GM19025 (cell line): ENCODE data around the gene SKA2.
A peak's percentile ranks its signal among the peaks of the same experiment; 100 is the strongest.
"Not testable (repeated sequence)": the region's sequence is repeated elsewhere in the genome, so short reads cannot be mapped to it uniquely, and the experiment has no call there.

Experiments used
- ATAC-seq: cut with Tn5 transposase; IDR thresholded peaks from one replicate; pipeline ENCODE4 v1.9.1; 2021; ENCODE audit warnings: mild to moderate bottlenecking, low read depth, moderate library complexity; ENCODE audit not compliant: unreplicated experiment

The SKA2 gene

GRCh38 chr17:59154721-59155438 is at the start of gene SKA2:
SKA2 (minus strand) TSS chr17:59155186; CDS start chr17:59155163, 23 bp downstream.
- peak; percentile 78 for ATAC-seq

GRCh38 chr17:59202320-59202719 is 47.3 kb upstream of the SKA2 start:
- ATAC-seq, result no peak

- ATAC-seq, result no peak
Observed at GRCh38 chr17:59199398-59199797, 44.4 kb upstream of the SKA2 start.

GRCh38 chr17:59193336-59193862 is 38.4 kb upstream of the SKA2 start:
- ATAC-seq, result no peak

- no peak for ATAC-seq
Observed at GRCh38 chr17:59190806-59191205, 35.8 kb upstream of the SKA2 start.

GRCh38 chr17:59186850-59187249 is 31.9 kb upstream of the SKA2 start:
- no peak for ATAC-seq

- ATAC-seq, result no peak
Observed at GRCh38 chr17:59185997-59186396, 31.0 kb upstream of the SKA2 start.

GRCh38 chr17:59181481-59181880 is 26.5 kb upstream of the SKA2 start:
- ATAC-seq, result no peak

- ATAC-seq, result no peak
Observed at GRCh38 chr17:59180626-59181025, 25.6 kb upstream of the SKA2 start.

GRCh38 chr17:59179601-59180000 is 24.6 kb upstream of the SKA2 start:
- ATAC-seq, result not testable (repeated sequence)

GRCh38 chr17:59178266-59178985 is 23.4 kb upstream of the SKA2 start:
- no peak for ATAC-seq

- no peak for ATAC-seq
Observed at GRCh38 chr17:59175076-59175475, 20.1 kb upstream of the SKA2 start.

GRCh38 chr17:59174671-59175070 is 19.7 kb upstream of the SKA2 start:
- no peak for ATAC-seq

- no peak for ATAC-seq
Observed at GRCh38 chr17:59172436-59173004, 17.5 kb upstream of the SKA2 start.

- no peak for ATAC-seq
Observed at GRCh38 chr17:59167571-59168001, 12.6 kb upstream of the SKA2 start.

GRCh38 chr17:59165933-59166342 is 11.0 kb upstream of the SKA2 start:
- ATAC-seq, result no peak

- no peak for ATAC-seq
Observed at GRCh38 chr17:59161477-59161876, 6.5 kb upstream of the SKA2 start.

- ATAC-seq, result no peak
Observed at GRCh38 chr17:59160157-59161025, 5.4 kb upstream of the SKA2 start.

GRCh38 chr17:59155439-59156177 is 622 bp upstream of the SKA2 start, which contains the start of gene PRR11:
PRR11 (plus strand) TSS chr17:59155746; CDS start chr17:59169753, 14,007 bp downstream.
- peak; percentile 90 for ATAC-seq

GRCh38 chr17:59154292-59154720 is 680 bp downstream of the SKA2 start:
- no peak for ATAC-seq
